NCI-H2196 treated with DMSO at 0.1 percent for 48 hours (cell line): ENCODE data around the gene PKDREJ.
A peak's percentile ranks its signal among the peaks of the same experiment; 100 is the strongest.
"Not testable (repeated sequence)": the region's sequence is repeated elsewhere in the genome, so short reads cannot be mapped to it uniquely, and the experiment has no call there.

Experiments used
- DNase-seq: peaks from one replicate; lab custom pipeline; 2025; ENCODE audit not compliant: unreplicated experiment; lab: John Stamatoyannopoulos, UW

Gene PKDREJ

GRCh38 chr22:46267431-46268279 lies 4.5 kb upstream of the PKDREJ start, which contains the start of gene TTC38:
TSS of gene TTC38 (plus strand) at chr22:46268008. CDS start at chr22:46268040, 32 bp downstream.
- peak; percentile 53 for DNase-seq

GRCh38 chr22:46265627-46266026 lies 2.5 kb upstream of the PKDREJ start:
- not testable (repeated sequence) for DNase-seq

- DNase-seq: not testable (repeated sequence)
Observed at GRCh38 chr22:46264520-46264919, 1.4 kb upstream of the PKDREJ start.

GRCh38 chr22:46262449-46263215 lies 511 bp downstream of the PKDREJ start:
- DNase-seq: no peak

GRCh38 chr22:46260038-46260437 lies 3.1 kb downstream of the PKDREJ start:
- no peak for DNase-seq

GRCh38 chr22:46259374-46259773 lies 3.8 kb downstream of the PKDREJ start:
- DNase-seq: no peak

- no peak for DNase-seq
Observed at GRCh38 chr22:46256358-46256958, 6.7 kb downstream of the PKDREJ start.

- DNase-seq: no peak
Observed at GRCh38 chr22:46251816-46252380, 11.2 kb downstream of the PKDREJ start.

GRCh38 chr22:46251266-46251665 lies 11.9 kb downstream of the PKDREJ start:
- no peak for DNase-seq

GRCh38 chr22:46250783-46251125 lies 12.4 kb downstream of the PKDREJ start:
- no peak for DNase-seq

GRCh38 chr22:46250035-46250782 lies 12.9 kb downstream of the PKDREJ start, which contains the start of gene CDPF1:
TSS of gene CDPF1 (minus strand) at chr22:46250293. CDS start at chr22:46248284, 2,009 bp downstream.
- DNase-seq: peak; percentile 73

- no peak for DNase-seq
Observed at GRCh38 chr22:46247443-46247975, 15.6 kb downstream of the PKDREJ start.

GRCh38 chr22:46246178-46246577 lies 17.0 kb downstream of the PKDREJ start:
- no peak for DNase-seq

- DNase-seq: peak; percentile 53
Observed at GRCh38 chr22:46245511-46245910, 17.6 kb downstream of the PKDREJ start.

- DNase-seq: no peak
Observed at GRCh38 chr22:46244771-46245170, 18.4 kb downstream of the PKDREJ start.

- DNase-seq: no peak
Observed at GRCh38 chr22:46242076-46242475, 21.1 kb downstream of the PKDREJ start.

- no peak for DNase-seq
Observed at GRCh38 chr22:46241396-46242007, 21.6 kb downstream of the PKDREJ start.

- DNase-seq: no peak
Observed at GRCh38 chr22:46240907-46241306, 22.2 kb downstream of the PKDREJ start.

- no peak for DNase-seq
Observed at GRCh38 chr22:46240506-46240905, 22.6 kb downstream of the PKDREJ start.

GRCh38 chr22:46240073-46240472 lies 23.1 kb downstream of the PKDREJ start:
- DNase-seq: no peak
